Activated CD4-positive, alpha-beta T cell treated with anti-CD3 and anti-CD28 coated beads for 24 hours (primary cell): ENCODE results near the gene FAM83G.
A peak's percentile ranks its signal among the peaks of the same experiment; 100 is the strongest.
"Not testable (repeated sequence)": the region's sequence is repeated elsewhere in the genome, so short reads cannot be mapped to it uniquely, and the experiment has no call there.

ENCODE experiments used
- DNase-seq, 2 donors: peaks; one replicate each; pipeline ENCODE4 v3.0.0-alpha.2; 2020; ENCODE audit warnings: low read depth in 2 of 2

FAM83G gene

GRCh38 chr17:19023209-19023999, 18.8 kb upstream of the FAM83G start:
- no peak for DNase-seq

DNA sequence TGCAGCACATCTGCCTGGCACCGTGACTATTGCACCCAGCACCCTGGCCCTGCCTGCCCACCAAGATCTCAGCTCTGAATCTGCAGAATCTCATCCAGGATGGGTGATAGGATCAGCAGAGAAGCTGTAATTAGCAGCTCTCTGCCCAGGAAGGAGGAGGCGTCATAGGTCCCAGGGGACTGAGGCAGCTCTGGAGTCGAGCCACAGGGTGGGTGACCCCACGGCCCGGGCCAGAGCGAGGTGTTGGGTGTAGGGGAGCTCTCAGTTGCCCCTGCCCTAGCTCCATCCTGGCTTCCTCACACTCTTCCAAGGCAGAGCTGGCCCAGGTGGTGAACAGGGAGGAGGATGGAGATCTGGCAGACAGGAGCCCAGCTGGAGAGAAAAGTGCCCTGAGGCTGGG, 18.2 kb upstream of the FAM83G start:
- DNase-seq: no peak

DNA sequence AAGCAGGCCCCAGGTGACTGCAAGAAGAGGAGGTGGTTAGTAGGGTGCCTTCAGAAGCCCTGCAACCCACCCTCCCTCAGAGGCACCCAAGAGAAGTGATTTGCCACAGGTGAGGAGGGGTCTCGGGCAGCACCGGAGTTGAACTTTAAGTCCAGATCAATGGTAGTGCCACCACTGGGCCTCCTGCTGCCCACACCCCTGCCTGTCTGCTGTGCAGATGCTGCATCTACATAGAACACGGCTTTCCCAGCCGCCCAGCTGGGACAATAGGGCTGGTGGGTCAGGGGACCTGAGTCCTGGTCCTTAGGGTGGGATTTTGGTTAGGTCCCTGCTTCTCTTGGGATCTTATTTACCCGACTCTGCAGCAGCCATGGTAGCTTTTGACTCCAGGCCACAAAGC, 17.6 kb upstream of the FAM83G start:
- DNase-seq: no peak

- peak in 1 of 2 donors; percentile 36 for DNase-seq
Measured at GRCh38 chr17:19021622-19022083, 17.1 kb upstream of the FAM83G start.

DNA sequence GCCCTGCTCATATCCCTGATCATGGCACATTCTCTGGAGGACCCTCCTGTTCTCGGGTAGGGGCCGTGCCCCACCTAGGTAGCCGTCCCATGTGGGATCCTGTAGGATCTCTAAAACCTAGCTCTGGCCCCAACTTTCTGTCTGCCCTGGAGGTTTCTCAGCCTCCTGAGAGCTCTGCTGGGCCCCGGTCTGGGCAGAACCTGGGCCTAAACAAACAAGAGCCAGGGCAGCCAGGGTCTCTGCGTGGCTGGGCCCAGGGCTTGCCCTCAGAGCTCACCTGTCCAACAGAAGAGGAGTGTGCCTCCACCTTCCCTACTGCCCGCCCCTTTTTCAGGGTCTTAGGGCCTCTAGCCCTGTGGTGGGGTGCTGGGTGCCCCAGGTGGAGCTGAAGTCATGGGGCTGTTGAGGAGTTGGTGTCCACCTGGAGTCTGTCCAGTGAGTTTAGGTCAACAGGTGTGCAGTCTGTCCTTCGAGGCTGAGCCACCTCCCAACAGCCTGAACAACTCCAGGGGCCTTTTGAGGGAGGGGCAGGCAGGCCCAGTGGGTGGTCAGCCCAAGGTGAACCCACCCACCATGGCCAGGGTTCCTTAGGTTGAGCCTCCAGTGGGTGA, 16.6 kb upstream of the FAM83G start:
- not testable (repeated sequence) for DNase-seq

GRCh38 chr17:19020016-19020415, 15.5 kb upstream of the FAM83G start:
- DNase-seq: no peak

- no peak for DNase-seq
Measured at GRCh38 chr17:19019041-19019941, 14.7 kb upstream of the FAM83G start.

- DNase-seq: no peak
Measured at GRCh38 chr17:19018600-19018950, 14.0 kb upstream of the FAM83G start.

DNA sequence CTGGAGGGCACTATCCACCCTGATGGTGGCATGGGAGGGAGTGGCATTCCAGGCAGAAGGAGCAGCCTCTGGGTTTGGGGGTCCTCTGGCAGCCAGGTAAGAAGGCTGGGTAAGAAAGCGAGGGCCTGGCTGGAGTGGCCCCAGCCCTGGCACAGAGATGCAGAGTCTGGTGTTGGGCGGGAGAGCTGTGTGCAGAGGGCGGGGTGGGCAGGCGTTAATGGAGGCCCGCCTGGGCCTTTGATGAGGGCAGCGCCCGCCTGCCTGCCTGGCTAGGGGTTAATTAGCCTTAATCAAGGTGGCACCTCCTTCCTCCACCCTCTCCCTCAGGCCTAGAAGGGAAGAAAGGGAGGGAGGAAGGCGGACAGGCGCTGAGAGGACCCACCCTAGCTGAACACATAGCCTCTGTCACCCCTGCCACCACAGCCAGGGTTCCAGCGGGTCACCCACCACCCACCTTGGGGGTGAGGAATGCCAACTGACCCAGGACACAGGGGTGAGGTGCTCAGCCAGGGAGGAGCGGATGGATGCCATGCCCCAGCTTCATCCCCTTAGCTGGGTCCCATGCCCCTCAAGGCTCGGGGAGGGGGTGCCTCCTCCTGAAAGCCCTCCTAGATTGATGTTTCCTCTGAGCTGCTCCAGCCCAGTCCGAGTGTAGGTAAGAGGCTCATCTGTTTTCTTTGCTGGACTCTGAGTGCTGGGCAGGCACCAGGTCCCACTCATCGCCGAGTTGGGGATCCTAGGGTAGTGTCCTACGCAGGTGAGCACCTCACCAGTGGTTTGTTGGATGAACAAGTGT, 13.4 kb upstream of the FAM83G start:
- DNase-seq: no peak

DNA sequence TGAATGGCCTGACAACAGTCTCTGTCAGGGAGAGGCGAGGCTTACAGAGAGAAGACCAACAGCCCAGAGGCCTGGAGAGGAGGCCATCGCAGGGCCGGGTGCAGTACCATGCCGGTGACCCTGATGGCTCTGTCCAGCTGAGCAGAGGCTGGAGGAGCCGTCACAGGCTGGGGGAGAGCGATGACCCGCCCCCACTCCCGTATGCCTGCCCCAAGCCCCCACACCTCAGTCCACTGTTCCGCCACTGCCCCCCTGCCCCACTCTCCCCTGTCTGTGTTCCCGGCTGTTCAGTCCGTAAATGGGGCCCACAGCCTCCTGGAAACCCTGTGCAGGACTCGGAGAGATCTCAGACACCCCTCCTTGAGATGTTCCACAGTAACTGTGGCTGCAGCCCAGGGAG, 12.8 kb upstream of the FAM83G start:
- DNase-seq: no peak

- DNase-seq: no peak
Measured at GRCh38 chr17:19016881-19017280, 12.3 kb upstream of the FAM83G start.

DNA sequence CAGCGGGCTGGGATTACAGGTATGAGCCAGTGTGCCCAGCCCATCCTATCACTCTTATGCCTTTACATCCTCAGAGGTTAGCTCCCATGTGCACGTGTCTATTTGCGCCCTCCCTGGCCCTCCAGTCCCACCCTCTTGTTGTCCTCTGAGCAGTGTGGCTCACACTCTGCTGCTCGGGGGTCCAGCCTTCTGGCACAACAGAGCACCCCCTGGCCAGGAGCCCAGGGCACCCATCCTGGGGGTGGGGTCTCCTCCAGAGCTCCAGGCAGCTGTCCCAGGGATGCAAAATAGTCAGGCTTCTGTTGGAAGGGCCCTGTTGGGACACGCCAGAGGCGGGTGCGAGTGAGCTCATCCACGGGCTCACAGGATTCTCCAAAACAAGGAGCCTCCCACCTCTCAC, 11.7 kb upstream of the FAM83G start:
- DNase-seq: no peak

DNA sequence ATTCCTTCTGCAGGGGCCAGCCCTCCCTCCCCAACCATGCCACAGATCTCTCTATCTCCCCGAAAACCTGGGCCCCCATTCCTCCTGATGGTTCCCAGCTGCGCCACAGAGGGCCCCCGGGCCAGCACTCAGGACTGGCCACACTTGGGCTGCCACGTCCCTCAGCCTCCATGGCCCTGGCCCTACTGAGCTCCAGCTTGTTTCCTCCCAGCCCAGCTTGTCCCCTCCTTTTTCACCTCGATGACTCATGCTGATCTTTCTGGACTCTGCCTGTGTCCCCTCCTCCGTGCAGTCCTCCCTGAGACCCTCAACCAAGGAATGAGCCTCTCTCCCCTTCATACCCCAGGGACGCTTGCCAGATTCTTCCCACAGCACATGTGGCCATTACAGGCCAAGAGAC, 10.9 kb upstream of the FAM83G start:
- DNase-seq: no peak

- no peak for DNase-seq
Measured at GRCh38 chr17:19014628-19015215, 10.2 kb upstream of the FAM83G start.

DNA sequence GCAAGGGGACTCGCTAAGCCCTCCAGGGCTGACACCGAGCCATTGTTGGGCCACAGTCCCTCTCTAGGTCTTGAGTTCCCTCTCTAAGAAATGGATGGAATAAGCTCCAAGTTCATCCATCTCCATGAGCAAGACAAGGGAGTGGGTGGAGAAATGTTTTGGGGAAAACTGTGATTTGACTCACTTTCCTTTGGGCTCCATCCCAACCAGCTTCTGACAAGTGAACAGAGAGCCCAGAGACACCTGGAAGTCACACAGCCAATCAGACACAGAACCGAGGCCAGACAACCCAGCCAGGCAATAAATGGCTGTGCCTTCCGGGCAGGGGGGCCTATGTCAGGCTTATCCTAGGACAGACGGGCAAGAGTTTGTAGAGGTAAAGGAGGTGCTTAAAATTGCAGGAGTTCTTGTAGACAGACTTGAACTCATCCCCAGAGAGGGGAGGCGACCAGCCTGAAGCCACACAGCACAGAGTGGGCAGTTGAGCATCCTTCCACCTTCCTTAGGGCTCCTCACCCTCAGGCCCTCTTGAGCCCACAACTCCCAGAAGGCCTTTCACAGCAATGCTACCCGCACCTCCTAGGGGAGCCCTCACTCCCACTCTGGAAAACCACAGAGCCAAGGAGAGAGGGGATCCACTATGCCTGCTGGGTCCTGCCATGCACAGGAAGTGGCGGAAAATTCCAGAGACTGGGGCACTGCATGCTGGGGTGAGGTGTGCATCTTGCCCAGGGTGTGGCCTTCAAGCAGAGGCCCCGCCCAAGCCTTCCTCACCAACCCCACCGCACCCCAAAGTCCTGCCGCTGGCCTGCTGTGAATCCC, 9.5 kb upstream of the FAM83G start:
- DNase-seq: no peak

GRCh38 chr17:19013226-19013625, 8.7 kb upstream of the FAM83G start:
- no peak for DNase-seq

- DNase-seq: no peak
Measured at GRCh38 chr17:19012171-19013080, 7.9 kb upstream of the FAM83G start.

- DNase-seq: no peak
Measured at GRCh38 chr17:19011581-19011980, 7.0 kb upstream of the FAM83G start.
